Jurkat, Clone E6-1 (cell line): Measurements from ENCODE around the gene EGFL7.

Experiments used
- DNase-seq: peaks from one replicate; pipeline ENCODE4 v3.0.0-alpha.2; 2011; ENCODE audit warnings: low read depth, low spot score
- H3K4me3 ChIP-seq: 2 replicates; pipeline ENCODE4 v1.5.1; 2011; ENCODE audit warnings: mild to moderate bottlenecking, low read length, control low read depth, moderate library complexity

Gene EGFL7

GRCh38 chr9:136681029-136681428 lies 18.3 kb downstream of the EGFL7 start:
- DNase-seq: no peak
- no peak overlapping the region for H3K4me3 ChIP-seq

DNA sequence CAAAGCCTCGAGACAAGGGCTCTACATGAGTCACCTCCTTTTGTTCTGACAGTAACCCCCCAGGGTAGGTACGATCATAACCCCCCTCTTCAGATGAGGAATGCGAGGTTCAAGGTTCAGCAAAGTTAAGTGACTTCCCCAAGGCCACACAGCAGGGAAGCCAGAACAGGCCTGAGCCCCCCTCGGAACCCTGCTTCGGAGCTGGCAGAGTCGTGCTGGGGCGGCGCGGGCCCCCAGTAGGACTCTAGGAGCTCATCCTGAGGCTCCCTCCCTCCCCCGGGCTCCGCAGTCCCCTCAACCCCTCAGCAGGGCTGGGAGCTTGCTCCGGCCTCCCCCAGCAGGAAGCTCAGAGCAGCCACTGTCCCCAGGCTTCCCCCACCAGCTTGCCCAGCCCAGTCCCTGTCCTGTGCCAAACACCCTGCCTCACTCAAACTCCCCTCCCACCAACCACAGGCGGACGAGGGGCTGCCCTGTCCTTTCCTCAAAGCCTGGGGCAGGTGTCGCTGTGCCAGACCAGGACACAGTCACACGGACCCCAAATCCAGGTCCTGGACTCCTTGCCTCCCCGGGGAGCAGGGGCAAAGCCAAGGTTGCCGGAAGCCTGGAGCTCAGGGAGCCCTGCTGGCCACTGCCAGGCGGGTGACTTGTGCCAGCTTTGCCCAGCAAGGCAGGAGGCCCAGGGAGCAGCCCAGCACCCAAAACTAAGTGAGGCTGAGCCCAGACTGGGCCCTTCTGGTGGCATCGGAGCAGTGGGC lies 19.4 kb downstream of the EGFL7 start:
- no peak for DNase-seq
- no peak overlapping the region for H3K4me3 ChIP-seq

- H3K4me3 ChIP-seq: no peak overlapping the region
- no peak for DNase-seq
Observed at GRCh38 chr9:136682710-136683109, 20.0 kb downstream of the EGFL7 start.

GRCh38 chr9:136683173-136683745 lies 20.5 kb downstream of the EGFL7 start:
- no peak for DNase-seq
- H3K4me3 ChIP-seq: no peak overlapping the region

DNA sequence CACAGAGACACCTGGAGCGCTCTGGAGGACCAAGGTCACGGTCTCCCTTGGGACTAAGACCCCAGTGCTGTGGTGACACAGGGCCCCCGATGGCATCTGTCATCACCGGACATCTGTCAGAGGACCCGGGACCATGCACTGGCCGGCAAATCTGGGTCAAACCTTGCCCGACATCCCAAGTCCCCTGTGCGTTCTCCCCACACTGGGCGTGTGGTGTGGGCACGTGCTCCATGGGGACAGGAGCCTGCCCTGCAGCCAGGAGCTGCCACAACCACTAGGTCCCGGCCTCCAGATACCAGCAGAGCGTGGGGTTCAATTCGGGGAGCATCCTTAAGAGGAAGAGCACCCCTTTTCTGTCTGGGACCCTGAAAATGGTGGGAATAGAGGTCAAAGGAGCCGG lies 21.0 kb downstream of the EGFL7 start:
- H3K4me3 ChIP-seq: no peak overlapping the region
- DNase-seq: no peak

DNA sequence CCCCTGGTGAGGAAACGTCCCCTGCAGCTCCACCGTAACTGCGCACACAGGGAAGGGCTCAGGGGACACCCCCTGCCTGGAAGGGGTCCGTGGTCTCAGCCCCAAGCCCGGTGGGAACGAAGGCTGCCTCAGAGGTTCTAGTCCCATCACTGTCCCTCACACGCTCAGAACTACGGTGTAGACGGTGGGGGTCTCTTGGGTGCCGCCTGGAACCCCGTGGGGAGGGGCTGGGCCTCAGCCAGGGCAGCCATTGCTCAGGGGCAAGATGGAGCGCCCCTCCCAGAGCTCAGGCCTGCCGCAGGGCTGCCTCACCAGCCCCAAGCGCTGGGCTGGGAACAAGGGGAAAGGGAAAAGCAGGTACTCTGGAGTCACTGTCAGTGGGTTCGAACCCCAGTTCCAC lies 21.6 kb downstream of the EGFL7 start:
- DNase-seq: no peak
- no peak overlapping the region for H3K4me3 ChIP-seq

GRCh38 chr9:136684799-136685198 lies 22.1 kb downstream of the EGFL7 start:
- no peak overlapping the region for H3K4me3 ChIP-seq
- DNase-seq: no peak

- no peak for DNase-seq
- H3K4me3 ChIP-seq: no peak overlapping the region
Observed at GRCh38 chr9:136685216-136685615, 22.5 kb downstream of the EGFL7 start.

DNA sequence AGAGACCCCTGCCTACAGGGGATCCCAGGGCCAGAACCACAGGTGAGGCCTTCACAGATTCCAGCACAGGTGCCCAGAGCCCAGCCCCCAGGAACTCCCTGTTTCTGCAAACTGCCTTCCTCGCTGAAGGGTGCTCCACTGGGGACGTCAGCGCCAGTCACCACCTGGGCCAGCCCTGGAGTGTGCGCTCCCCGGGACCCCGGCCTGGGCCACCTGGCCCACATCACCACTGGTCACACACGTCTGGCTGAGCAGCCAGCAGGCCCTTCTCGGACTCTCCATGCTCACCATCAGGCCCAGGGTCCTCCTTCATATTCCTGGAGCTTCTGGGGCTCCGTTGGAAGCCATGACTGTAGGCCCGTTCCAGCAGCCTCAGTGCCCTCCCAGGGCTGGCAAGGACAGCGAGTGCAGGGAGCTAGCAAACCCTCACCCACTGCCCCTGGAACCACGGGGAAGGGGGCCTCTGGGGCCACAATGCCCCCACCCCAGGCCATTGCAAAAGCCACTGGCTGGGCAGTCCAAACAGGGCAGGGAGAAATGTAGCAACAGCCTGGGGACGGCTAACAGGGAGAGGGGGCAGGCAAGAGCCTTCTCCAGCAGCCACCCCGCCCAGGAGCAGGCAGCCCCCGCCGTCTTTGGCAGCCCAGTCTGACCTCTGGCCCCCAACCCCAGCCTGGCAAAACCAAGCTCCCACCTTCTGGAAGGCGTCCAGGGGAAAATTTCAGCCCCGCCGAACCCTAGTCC lies 23.2 kb downstream of the EGFL7 start:
- H3K4me3 ChIP-seq: peak overlapping the region; percentile 61
- DNase-seq: no peak

GRCh38 chr9:136686534-136686793 lies 23.7 kb downstream of the EGFL7 start:
- peak overlapping the region; percentile 61 for H3K4me3 ChIP-seq
- DNase-seq: no peak

- H3K4me3 ChIP-seq: peak within 1 kb of the TSS; percentile 61
- DNase-seq: peak; percentile 37
Observed at GRCh38 chr9:136686794-136687711, 24.3 kb downstream of the EGFL7 start, which contains the start of gene AGPAT2. TSS of gene AGPAT2 (minus strand) at chr9:136687457. CDS start at chr9:136687357, 100 bp downstream.

DNA sequence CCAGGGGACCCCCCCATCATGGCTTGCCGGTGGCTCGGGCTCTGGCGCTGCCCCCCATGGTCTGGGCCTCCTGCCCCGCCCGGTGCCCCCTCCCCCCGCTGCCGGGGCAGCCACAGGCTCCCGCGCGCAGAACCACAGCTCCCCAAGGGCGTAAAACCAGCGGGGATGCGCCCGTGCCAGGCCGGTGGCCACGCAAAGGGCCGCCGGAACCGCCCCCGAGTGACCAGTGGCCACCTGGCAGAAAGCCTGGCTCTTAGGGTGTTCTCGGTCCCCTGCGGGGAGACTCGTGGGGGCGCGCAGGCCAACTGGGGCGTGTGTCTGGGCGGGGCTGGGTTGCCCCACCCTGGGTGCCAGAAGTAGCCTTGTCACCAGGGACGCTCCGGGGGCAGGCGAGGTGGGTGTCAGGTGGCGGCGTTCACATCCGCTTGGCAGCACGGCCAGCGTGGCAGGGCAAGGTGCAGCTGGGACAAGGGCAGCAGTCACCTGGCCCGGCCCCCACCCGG lies 25.1 kb downstream of the EGFL7 start:
- DNase-seq: no peak
- peak overlapping the region; percentile 22 for H3K4me3 ChIP-seq

GRCh38 chr9:136688274-136689107 lies 25.8 kb downstream of the EGFL7 start:
- DNase-seq: no peak
- no peak overlapping the region for H3K4me3 ChIP-seq

- no peak overlapping the region for H3K4me3 ChIP-seq
- no peak for DNase-seq
Observed at GRCh38 chr9:136689108-136689460, 26.4 kb downstream of the EGFL7 start.

- DNase-seq: no peak
- no peak overlapping the region for H3K4me3 ChIP-seq
Observed at GRCh38 chr9:136690104-136690805, 27.5 kb downstream of the EGFL7 start.

- no peak overlapping the region for H3K4me3 ChIP-seq
- no peak for DNase-seq
Observed at GRCh38 chr9:136690806-136691261, 28.1 kb downstream of the EGFL7 start.

GRCh38 chr9:136691316-136692184 lies 28.8 kb downstream of the EGFL7 start:
- H3K4me3 ChIP-seq: no peak overlapping the region
- DNase-seq: no peak
